ENCODE data around the gene PTTG1IP.
"Not testable (repeated sequence)": the region's sequence is repeated elsewhere in the genome, so short reads cannot be mapped to it uniquely, and the experiment has no call there.

Gene PTTG1IP

DNA sequence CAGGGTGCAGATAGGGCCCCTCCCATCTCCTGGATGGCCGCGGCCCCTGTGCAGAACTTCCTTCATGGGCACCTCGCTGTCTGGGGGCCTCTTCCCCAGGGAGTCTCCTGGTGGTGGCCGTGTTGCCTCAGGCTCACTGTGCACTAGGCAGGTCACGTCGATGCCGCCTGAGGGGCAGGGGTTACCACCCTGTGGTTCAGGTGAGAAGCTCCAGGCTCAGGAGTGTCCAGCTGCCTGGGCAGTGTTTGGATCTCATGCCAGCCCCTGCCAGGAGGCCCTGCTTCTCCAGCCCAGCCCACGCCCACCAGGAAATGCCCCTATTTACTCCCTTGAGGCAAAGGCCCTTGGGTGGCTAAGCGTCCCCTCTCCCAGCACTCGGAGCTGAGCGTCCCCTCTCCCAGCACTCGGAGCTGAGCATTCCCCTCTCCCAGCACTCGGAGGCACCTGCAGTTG is 45.1 kb upstream of the PTTG1IP start:
- H3K27me3 ChIP-seq (ENCODE audit: insufficient read depth, insufficient read length): peaks cover 14% of the 10 kb centered on the region
- peaks cover 16% of the 10 kb centered on the region for H3K4me1 ChIP-seq (ENCODE audit: insufficient read depth, insufficient read length)
- no peak overlapping the region for H3K9ac ChIP-seq (ENCODE audit: insufficient read length, low read depth)
- H3K9me3 ChIP-seq (ENCODE audit: insufficient read depth, low read length): no peaks in the 10 kb centered on the region
- H3K36me3 ChIP-seq (ENCODE audit: insufficient read depth, insufficient read length, low read length): no peaks in the 10 kb centered on the region
- no peak overlapping the region for H3K4me3 ChIP-seq (ENCODE audit: insufficient read length, low read depth)
- DNase-seq (ENCODE audit: low read depth, low spot score): no peak
- TF ChIP-seq SUZ12 (IDR thresholded peaks at IDR 0.05; ENCODE audit: extremely low read depth, insufficient read depth, insufficient read length): no peak
- no peak for TF ChIP-seq YY1 (IDR thresholded peaks at IDR 0.05; ENCODE audit: insufficient read depth, insufficient read length)
- TF ChIP-seq ZNF274 (IDR thresholded peaks at IDR 0.05; ENCODE audit: low read depth, low read length): no peak

DNA sequence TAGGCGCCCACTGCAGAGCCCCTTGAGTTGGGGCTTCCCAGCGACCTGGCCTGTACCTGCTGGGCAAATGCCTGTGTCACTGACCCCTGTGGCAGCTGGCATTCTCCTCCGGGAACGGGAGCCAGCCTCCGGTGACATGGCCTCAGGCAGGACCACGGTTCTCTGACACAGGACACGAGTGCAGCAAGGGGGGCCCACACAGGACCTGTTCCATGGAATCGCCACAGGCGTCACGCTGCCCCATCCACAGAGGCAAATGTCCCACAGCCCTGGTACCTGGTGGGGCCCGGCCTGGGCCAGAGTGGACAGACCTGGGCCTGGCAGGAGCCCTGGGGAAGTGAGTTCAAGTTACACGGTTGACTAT is 44.6 kb upstream of the PTTG1IP start:
- Histone ChIP-seq H3K4me1 (ENCODE audit: insufficient read depth, insufficient read length) (peaks cover 18% of the 10 kb centered on the region), H3K4me3 (ENCODE audit: insufficient read length, low read depth) (no peak overlapping the region), H3K9ac (ENCODE audit: insufficient read length, low read depth) (no peak overlapping the region), H3K36me3 (ENCODE audit: insufficient read depth, insufficient read length, low read length) (no peaks in the 10 kb centered on the region), H3K9me3 (ENCODE audit: insufficient read depth, low read length) (no peaks in the 10 kb centered on the region), H3K27me3 (ENCODE audit: insufficient read depth, insufficient read length) (peaks cover 14% of the 10 kb centered on the region)
- DNase-seq (ENCODE audit: low read depth, low spot score): no peak
- TF ChIP-seq ZNF274 (IDR thresholded peaks at IDR 0.05; ENCODE audit: low read depth, low read length) (no peak), YY1 (IDR thresholded peaks at IDR 0.05; ENCODE audit: insufficient read depth, insufficient read length) (no peak), SUZ12 (IDR thresholded peaks at IDR 0.05; ENCODE audit: extremely low read depth, insufficient read depth, insufficient read length) (no peak)

DNA sequence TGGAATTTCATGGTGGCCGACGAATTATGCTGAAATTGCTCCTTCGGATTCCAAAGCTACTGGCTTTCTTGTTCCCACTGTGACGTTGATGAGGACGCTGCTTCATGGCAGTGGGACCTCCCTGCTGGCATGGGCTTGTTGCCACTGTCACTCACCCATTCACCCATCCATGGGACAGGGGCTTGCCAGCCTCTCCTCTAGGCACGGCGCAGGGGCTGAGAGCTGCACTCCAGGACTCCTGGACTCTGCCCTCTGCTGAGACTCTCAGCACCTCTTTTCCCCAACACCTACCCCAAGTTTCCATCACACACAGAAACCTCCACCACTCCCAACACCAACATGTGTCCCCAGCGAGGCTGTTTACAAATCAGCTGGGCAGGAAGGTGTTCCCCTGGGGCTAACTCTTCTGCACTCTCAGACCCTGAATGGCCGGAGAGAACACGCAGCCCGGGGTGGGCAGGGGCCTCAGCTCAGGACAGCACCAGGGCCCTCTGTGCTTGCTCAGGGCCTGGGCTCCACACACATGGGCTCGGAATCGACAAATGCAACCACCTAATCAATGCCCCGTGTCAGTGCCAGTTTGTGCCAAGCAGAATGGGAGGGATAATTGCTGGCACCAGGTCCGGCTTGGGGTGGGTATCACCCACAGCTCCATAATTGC is 44.1 kb upstream of the PTTG1IP start:
- Histone ChIP-seq H3K27me3 (ENCODE audit: insufficient read depth, insufficient read length) (peaks cover 14% of the 10 kb centered on the region), H3K36me3 (ENCODE audit: insufficient read depth, insufficient read length, low read length) (no peaks in the 10 kb centered on the region), H3K9ac (ENCODE audit: insufficient read length, low read depth) (no peak overlapping the region), H3K9me3 (ENCODE audit: insufficient read depth, low read length) (no peaks in the 10 kb centered on the region), H3K4me1 (ENCODE audit: insufficient read depth, insufficient read length) (peaks cover 18% of the 10 kb centered on the region), H3K4me3 (ENCODE audit: insufficient read length, low read depth) (no peak overlapping the region)
- DNase-seq (ENCODE audit: low read depth, low spot score): no peak
- no peak for TF ChIP-seq ZNF274 (IDR thresholded peaks at IDR 0.05; ENCODE audit: low read depth, low read length)
- no peak for TF ChIP-seq YY1 (IDR thresholded peaks at IDR 0.05; ENCODE audit: insufficient read depth, insufficient read length)
- TF ChIP-seq SUZ12 (IDR thresholded peaks at IDR 0.05; ENCODE audit: extremely low read depth, insufficient read depth, insufficient read length): no peak

- Histone ChIP-seq H3K27me3 (ENCODE audit: insufficient read depth, insufficient read length) (peaks cover 14% of the 10 kb centered on the region), H3K9me3 (ENCODE audit: insufficient read depth, low read length) (no peaks in the 10 kb centered on the region), H3K36me3 (ENCODE audit: insufficient read depth, insufficient read length, low read length) (no peaks in the 10 kb centered on the region), H3K4me3 (ENCODE audit: insufficient read length, low read depth) (no peak overlapping the region), H3K4me1 (ENCODE audit: insufficient read depth, insufficient read length) (peaks cover 18% of the 10 kb centered on the region), H3K9ac (ENCODE audit: insufficient read length, low read depth) (no peak overlapping the region)
- TF ChIP-seq SUZ12 (IDR thresholded peaks at IDR 0.05; ENCODE audit: extremely low read depth, insufficient read depth, insufficient read length) (no peak), ZNF274 (IDR thresholded peaks at IDR 0.05; ENCODE audit: low read depth, low read length) (no peak), YY1 (IDR thresholded peaks at IDR 0.05; ENCODE audit: insufficient read depth, insufficient read length) (no peak)
- no peak for DNase-seq (ENCODE audit: low read depth, low spot score)
Observed at GRCh38 chr21:44916965-44917364, 43.5 kb upstream of the PTTG1IP start.

DNA sequence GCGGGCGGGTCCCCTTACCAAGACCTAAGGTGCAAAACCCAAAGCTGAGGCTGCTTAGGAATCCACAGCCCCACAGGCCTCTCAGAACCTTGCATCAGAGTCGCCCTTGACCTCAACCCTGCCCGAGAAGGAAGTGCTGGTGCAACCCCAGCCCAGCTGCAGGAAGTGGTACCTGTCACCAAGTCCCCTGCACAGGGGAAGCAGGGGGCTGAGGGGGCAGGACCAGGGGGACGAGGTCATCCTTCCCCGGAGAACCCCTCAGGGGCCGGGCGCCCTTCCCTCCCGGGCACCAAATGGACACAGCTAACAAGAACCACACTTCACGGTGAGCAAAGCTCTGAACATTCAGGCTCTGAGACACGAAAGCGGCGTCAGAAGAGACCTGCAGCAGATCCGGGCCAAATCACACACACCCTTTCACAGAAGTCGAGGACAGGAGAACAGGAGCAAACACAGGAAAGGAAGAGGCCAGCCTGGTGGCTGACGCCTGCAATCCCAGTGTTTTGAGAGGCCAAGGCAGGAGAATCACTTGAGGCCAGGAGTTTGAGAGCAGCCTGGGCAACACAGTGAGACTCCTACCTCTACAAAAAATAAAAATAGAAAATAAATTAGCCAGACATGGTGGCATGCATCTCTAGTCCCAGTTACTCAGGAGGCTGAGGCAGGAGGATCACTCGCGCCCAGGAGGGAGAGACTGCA is 40.8 kb upstream of the PTTG1IP start:
- H3K4me1 ChIP-seq (ENCODE audit: insufficient read depth, insufficient read length): peaks cover 17% of the 10 kb centered on the region

DNA sequence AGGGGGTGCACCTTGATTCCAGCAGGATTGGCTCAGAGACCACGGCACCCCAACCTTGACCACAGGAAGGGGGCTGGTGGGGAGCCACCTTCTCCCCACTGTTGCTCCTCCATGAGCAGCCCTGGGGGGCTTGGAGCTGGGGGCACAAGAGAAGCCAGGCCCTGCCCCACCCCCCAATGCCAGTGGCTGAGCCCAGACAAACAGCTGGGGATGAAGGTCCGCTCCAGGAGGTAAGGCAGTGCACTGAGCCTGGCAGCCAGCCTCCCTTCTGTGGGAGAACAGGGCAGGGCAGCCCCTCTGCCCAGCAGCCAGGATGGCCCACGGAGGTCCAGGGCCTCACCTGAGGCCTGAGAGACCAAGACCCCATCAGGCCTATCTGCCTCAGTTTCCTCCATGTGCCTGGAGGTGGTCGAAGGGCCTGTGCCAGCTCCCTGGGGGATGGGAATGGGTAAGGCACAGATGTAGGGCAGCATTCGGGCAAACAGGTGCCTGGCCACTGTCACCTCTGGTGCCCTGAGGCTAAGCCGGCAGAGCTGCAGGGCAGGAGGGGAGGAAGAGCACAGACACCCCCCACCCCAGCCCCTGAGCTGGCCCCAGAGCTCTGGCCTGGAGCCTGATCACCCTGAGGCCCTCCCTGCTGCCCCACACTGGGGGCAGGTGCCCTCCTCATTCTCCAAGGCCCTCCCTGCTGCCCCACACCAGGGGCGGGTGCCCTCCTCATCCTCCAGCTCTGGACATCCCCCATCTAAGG is 40.1 kb upstream of the PTTG1IP start:
- TF ChIP-seq ZNF274 (IDR thresholded peaks at IDR 0.05; ENCODE audit: low read depth, low read length): no peak
- no peak for TF ChIP-seq SUZ12 (IDR thresholded peaks at IDR 0.05; ENCODE audit: extremely low read depth, insufficient read depth, insufficient read length)
- H3K4me3 ChIP-seq (ENCODE audit: insufficient read length, low read depth): no peak overlapping the region
- H3K27me3 ChIP-seq (ENCODE audit: insufficient read depth, insufficient read length): peaks cover 3% of the 10 kb centered on the region
- no peak overlapping the region for H3K9ac ChIP-seq (ENCODE audit: insufficient read length, low read depth)
- H3K9me3 ChIP-seq (ENCODE audit: insufficient read depth, low read length): no peaks in the 10 kb centered on the region
- H3K4me1 ChIP-seq (ENCODE audit: insufficient read depth, insufficient read length): peaks cover 19% of the 10 kb centered on the region
- DNase-seq (ENCODE audit: low read depth, low spot score): no peak
- H3K36me3 ChIP-seq (ENCODE audit: insufficient read depth, insufficient read length, low read length): no peaks in the 10 kb centered on the region

More for the DNA sequence above, 40.8 kb upstream of the PTTG1IP start:
- Histone ChIP-seq H3K4me3 (ENCODE audit: insufficient read length, low read depth) (no peak overlapping the region), H3K9me3 (ENCODE audit: insufficient read depth, low read length) (no peaks in the 10 kb centered on the region), H3K36me3 (ENCODE audit: insufficient read depth, insufficient read length, low read length) (no peaks in the 10 kb centered on the region), H3K27me3 (ENCODE audit: insufficient read depth, insufficient read length) (peaks cover 5% of the 10 kb centered on the region), H3K9ac (ENCODE audit: insufficient read length, low read depth) (no peak overlapping the region)
- no peak for TF ChIP-seq SUZ12 (IDR thresholded peaks at IDR 0.05; ENCODE audit: extremely low read depth, insufficient read depth, insufficient read length)
- no peak for TF ChIP-seq YY1 (IDR thresholded peaks at IDR 0.05; ENCODE audit: insufficient read depth, insufficient read length)
- no peak for TF ChIP-seq ZNF274 (IDR thresholded peaks at IDR 0.05; ENCODE audit: low read depth, low read length)
- no peak for DNase-seq (ENCODE audit: low read depth, low spot score)

- not testable (repeated sequence) for H3K27me3 ChIP-seq (ENCODE audit: insufficient read depth, insufficient read length); DNase-seq (ENCODE audit: low read depth, low spot score); H3K9me3 ChIP-seq (ENCODE audit: insufficient read depth, low read length); H3K4me3 ChIP-seq (ENCODE audit: insufficient read length, low read depth); H3K36me3 ChIP-seq (ENCODE audit: insufficient read depth, insufficient read length, low read length)
- H3K9ac ChIP-seq (ENCODE audit: insufficient read length, low read depth): peak overlapping the region; percentile 17
- H3K4me1 ChIP-seq (ENCODE audit: insufficient read depth, insufficient read length): peaks cover 23% of the 10 kb centered on the region
Observed at GRCh38 chr21:44912506-44913412, 39.3 kb upstream of the PTTG1IP start.
